Renal cortex interstitium (tissue), 11 donors: ENCODE data around the gene ALDH1A3. TPM values are rescaled to one million over a fixed set of nuclear protein-coding genes. Genes with fewer than 3 reads are reported as not detected.

Experiments
- DNase-seq, 11 donors: peaks; one replicate each; pipeline ENCODE4 v3.0.0-alpha.2; 2013; ENCODE audit warnings: low read depth in 9 of 11, low spot score in 4 of 11; ENCODE audit errors: extremely low read depth in 1 of 11
- polyA plus RNA-seq, 3 donors: library from polyadenylated mRNA; unstranded; fragments of 120-200 nt; gene quantifications; one replicate each; pipeline ENCODE4 v1.2.1, GENCODE V29; 2013; ENCODE audit not compliant: insufficient read length in 3 of 3

Gene ALDH1A3
- polyA plus RNA-seq, 3 donors = 5.2 to 7.1 (median 5.9) TPM

DNA sequence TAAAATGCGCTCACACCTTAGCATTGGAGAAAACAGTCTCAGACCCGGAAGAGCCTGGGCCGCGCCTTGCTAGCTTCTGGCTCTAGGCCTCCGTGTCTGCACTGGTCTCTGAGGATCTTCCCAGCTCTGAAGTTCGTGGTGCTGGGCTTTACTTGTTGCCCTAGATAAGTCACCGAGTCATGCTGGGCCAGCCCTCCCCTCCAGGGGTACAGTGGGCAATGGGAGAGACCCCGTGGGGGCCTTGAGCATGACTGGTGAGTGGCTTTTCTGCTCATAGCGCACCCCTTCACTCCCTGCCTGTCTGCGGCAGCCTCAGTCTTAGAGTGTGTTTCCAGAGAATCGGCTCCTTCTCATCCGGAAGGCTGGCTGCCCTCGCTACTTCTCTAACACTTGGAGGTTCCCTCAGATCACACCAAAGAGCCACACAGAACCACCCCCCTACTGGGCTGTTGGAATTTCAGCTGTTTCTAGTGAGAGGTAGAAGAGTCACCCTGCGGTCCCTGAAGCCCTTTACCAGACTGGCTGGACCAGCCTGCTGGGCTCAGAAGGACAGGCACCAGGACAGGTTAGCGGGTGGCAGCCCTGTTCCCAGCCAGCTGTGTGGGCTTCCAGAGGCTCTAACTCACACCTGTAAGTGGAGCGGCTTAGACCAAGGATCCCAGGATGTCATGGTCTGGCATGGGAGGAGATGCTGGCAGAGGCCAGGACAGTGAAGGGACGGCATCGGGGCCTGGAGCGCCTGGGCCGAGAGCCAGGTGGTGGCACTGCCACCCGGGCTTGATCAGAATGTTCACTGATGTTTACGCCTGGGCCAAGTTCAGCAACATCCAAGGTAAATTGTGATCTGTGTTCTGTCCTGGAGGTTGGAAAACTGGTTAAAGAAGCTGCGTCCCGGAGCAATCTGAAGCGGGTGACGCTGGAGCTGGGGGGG lies 17.9 kb downstream of the ALDH1A3 start:
- no peak for DNase-seq

DNA sequence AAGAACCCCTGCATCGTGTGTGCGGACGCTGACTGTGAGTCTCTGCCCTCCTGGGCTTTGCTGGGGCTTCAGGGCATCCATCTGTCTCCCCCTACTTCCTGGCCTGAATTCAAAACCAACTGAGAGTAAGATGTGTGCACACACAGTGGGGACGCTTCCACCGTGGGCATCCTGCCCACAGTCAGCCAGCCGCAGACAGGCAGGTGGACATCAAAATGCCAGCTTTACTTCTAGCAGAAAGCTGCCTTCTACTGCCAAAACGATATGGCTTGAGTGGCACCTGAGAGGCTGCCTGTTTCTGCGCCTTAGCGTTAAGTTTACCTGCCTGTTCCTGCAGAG lies 18.5 kb downstream of the ALDH1A3 start:
- no peak for DNase-seq

- no peak for DNase-seq
These were observed 19.2 kb downstream of the ALDH1A3 start for GRCh38 chr15:100898661-100899462.

- no peak for DNase-seq
These were observed 20.0 kb downstream of the ALDH1A3 start for GRCh38 chr15:100899601-100900000.

- no peak for DNase-seq
These were observed 20.6 kb downstream of the ALDH1A3 start for GRCh38 chr15:100900136-100900794.

GRCh38 chr15:100900795-100901169 lies 21.2 kb downstream of the ALDH1A3 start:
- no peak for DNase-seq

DNA sequence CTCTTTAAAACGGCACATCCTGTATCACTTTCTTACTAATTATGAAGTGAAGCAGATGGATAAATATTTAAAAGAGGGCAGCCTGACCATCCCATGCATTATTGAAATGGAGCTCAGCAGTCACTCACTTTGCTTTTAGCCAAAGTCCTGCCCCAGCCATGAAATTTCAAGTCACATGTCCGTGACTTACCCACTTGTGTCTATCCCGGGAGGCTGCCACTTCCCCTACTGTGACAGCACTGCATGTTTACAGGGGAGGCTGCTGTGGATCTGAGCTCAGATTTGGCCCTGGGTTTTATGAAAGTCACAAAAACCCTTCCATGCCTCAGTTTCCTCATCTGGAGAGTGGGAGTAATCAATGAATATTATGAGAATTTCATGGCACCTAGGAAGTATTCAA lies 21.7 kb downstream of the ALDH1A3 start:
- no peak for DNase-seq

GRCh38 chr15:100901702-100902435 lies 22.2 kb downstream of the ALDH1A3 start:
- DNase-seq = no peak

DNA sequence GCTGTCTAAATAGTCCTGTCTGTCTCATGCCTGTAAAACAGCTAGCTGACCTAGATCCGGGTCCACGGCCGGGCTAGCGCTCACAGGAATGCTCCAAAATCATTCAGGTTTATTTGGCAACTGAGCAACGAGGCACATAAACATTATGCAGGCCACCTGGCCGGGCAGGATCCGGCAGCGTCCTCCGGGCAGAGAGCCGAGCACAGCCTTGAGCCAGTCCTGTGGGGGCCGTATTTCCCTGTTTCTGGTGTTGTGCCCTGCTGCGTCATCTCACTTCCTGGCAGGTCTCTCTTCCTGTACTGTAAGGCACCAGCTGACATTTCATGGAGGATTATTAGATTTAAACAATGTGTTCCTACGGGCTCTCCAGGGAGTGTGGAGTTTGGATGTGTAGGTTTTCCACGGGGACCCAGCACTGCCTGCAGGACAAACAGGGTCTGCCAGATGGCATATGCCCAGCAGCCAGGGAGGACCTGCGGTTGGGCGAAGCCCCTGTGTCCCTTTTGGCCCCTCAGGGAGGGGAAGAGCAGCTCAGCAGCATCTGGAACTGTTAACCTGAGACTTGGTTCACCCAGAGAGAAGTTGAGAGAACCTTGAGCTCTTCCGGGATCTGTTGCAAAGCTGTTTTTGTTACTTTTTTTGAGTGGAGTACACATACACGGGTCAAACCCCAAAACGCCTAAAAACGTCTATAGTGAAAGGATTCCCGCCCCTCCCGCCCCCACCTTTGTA lies 23.0 kb downstream of the ALDH1A3 start:
- DNase-seq = peak in 9 of 11 donors; percentile 59 to 83 (median 76)

DNA sequence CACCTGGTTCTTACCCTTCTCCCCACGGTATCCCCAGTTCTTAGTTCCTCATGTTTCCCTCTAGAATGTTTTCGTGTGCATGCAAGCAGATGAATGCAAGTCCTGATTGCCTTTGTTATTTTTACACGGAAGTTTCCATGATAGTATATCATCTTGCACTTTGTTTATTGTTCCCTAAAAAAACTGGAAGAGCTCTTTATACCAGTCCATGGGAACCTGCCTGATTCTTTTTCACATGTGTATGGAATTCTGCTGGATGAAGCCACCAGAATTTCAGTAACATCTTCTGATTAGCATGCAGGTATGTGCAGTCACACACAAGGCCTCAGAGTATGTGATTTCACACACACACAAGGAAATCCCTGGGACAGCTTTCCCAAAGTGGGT lies 23.5 kb downstream of the ALDH1A3 start:
- DNase-seq = no peak

DNA sequence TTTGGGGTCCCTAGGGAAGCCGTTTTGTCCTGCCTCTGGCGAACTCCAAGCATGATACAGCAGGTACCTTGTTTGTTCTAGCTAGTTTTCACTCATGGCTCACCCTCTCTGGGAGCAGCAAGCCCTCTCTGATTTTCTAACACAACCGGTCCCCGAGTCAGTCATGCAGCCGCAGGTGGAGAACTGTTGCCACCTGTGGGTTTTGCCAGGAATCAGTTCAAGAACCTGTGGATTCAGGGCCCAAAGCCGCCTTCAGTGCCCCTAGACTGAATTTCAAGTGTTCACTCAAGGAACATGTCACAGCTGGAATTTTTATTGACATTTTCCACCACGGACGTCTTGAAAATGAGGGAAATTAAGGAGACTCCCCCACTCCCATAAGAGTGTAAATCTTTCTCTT lies 26.2 kb downstream of the ALDH1A3 start:
- DNase-seq = no peak

- no peak for DNase-seq
These were observed 28.8 kb downstream of the ALDH1A3 start for GRCh38 chr15:100908466-100908865.

DNA sequence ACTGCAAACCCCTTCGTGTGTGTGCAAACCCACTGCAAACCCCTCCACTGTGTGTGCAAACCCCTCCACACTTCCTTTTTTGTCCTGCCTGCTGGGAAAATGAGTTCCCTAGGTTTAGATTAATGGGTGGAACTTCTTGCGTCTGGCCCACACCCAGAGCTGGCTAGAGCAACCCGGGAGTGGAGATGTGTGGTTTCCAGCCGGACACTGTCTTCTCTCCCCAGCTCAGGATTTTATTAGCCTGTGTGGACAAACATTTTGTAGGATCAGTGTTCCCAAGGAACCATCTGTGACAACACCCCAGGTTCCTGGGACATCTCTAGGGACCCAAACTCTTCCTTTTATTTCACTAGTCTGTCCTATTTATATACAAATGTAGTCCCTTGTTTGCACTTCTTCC lies 29.9 kb downstream of the ALDH1A3 start:
- DNase-seq = no peak

DNA sequence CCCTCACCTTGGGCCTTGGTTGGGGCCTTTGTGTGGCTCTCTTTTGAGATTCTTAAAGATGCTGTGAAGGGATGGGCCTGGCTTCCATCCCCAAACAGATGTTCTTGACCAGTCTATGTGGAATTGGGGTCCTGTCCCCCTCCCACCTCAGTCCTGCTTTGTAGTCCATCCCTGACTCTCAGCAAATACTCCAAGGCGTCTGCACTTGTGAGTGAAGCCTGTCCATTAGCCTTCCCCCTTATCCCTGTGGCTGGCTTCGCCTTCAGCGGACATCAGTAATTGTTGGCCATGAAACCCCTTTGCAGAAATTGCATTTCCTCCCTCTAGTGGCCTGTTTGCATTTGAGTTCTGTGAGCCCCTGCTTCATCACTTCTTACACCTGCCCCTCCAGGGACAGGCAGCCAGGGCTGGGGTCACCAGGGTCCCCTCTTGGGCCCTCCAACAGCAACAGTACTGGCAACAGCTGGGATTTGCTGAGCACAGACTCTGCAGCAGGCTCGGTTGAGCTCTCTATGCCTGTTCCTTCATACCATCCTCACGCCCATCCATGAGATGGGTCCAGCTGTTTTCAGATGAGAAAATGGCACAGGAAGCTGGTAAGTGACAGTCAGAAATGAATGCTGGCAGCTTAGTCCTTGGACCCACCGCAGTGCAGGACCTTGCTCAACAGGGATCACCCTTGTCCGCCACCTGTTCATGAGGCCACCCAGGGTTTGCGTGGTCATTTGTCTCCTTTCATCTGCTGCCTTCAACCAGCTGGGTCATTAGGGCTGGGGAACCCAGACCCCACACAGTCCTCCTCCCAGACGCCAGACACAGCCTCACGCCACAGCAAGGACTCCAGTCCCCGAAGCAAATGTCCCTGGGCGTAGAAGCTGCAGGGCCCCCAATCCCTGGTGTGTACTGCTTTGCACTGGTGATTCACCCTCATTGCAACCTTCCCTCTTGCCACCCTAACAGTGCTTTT lies 30.6 kb downstream of the ALDH1A3 start:
- no peak for DNase-seq

DNA sequence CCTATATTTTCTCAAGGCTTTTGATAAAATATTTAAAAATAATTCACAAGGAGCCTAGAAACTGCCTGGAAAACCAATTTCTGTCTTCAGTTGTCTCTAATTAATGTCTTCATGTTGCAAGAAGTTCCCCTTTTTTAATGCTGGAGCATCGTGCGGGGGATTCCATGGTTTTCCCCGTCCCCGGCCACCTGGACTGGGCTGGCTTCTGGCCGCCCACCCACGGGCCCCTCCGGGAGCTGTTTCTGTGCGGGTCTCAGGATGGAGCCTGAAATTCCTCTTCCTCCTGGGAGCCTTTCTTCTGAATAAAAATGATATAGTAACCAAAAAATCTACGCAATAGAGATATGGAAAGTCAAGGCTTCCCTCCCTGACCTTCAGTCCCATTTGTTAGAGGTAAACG lies 31.5 kb downstream of the ALDH1A3 start:
- no peak for DNase-seq

GRCh38 chr15:100913961-100914360 lies 34.3 kb downstream of the ALDH1A3 start:
- no peak for DNase-seq

DNA sequence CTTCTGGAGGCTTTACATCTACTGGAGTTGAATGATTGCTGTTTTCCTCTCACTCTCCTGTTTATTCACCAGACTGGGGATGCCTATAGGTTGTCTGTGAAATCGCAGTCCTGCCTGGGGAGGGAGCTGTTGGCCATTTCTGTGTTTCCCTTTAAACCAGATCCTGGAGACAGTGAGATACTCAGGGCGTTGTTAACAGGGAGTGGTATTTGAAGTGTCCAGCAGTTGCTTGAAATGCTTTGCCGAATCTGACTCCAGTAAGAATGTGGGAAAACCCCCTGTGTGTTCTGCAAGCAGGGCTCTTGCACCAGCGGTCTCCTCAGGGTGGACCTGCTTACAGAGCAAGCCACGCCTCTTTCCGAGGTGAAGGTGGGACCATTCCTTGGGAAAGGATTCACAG lies 35.2 kb downstream of the ALDH1A3 start:
- no peak for DNase-seq
